CD8-positive, alpha-beta memory T cell (primary cell): ENCODE data around the gene RABGAP1L. TPM values are rescaled to one million over a fixed set of nuclear protein-coding genes. Genes with fewer than 3 reads are reported as not detected.

ENCODE experiments used
- CTCF ChIA-PET: fragments of 350-600 bp; sonication (Branson Sonifier 250); formaldehyde crosslinking; loops from one replicate; lab custom pipeline; 2021; ENCODE audit warnings: antibody characterized with exemption; lab: Charles Lee
- POLR2A ChIA-PET: fragments of 350-600 bp; sonication (Branson Sonifier 250); formaldehyde crosslinking; loops from one replicate; lab custom pipeline; 2021; ENCODE audit warnings: antibody characterized with exemption; lab: Charles Lee
- DNase-seq, 5 donors: peaks; one replicate each; pipeline versions ENCODE4 v3.0.0 to v3.0.0-alpha.2; 2020 to 2022; ENCODE audit warnings: mixed read lengths in 1 of 5
- H3K27ac ChIP-seq: one replicate; pipeline ENCODE4 v1.7.0; 2013; ENCODE audit warnings: low read depth, mild to moderate bottlenecking, low read length, moderate library complexity
- H3K27me3 ChIP-seq: 2 replicates; pipeline ENCODE4 v1.7.0; 2013; ENCODE audit warnings: low read length, mild to moderate bottlenecking; ENCODE audit not compliant: insufficient read depth, poor library complexity, severe bottlenecking
- H3K36me3 ChIP-seq: 2 replicates; pipeline ENCODE4 v1.7.0; 2013; ENCODE audit warnings: mild to moderate bottlenecking, low read length, moderate library complexity; ENCODE audit not compliant: insufficient read depth
- H3K4me1 ChIP-seq: 2 replicates; pipeline ENCODE4 v1.7.0; 2013; ENCODE audit warnings: mild to moderate bottlenecking, low read length, moderate library complexity; ENCODE audit not compliant: insufficient read depth
- H3K4me3 ChIP-seq: 2 replicates; pipeline ENCODE4 v1.7.0; 2013; ENCODE audit warnings: mild to moderate bottlenecking, low read length
- H3K9me3 ChIP-seq: 2 replicates; pipeline ENCODE4 v1.7.0; 2013; ENCODE audit warnings: mild to moderate bottlenecking, low read length
- H3K27ac Mint-ChIP-seq, 8 donors: one replicate each; pipeline ENCODE4 v1.8.0; 2020 to 2021; ENCODE audit warnings: mixed read lengths in 8 of 8, mild to moderate bottlenecking in 6 of 8, inconsistent platforms in 3 of 8, moderate library complexity in 3 of 8
- H3K27me3 Mint-ChIP-seq, 2 donors: one replicate each; pipeline ENCODE4 v1.8.0; 2020 to 2021; ENCODE audit warnings: mixed read lengths in 2 of 2, mild to moderate bottlenecking in 1 of 2, moderate library complexity in 1 of 2
- H3K36me3 Mint-ChIP-seq, 3 donors: one replicate each; pipeline ENCODE4 v1.8.0; 2020 to 2021; ENCODE audit warnings: mixed read lengths in 3 of 3, inconsistent platforms in 1 of 3, mild to moderate bottlenecking in 1 of 3
- H3K4me1 Mint-ChIP-seq, 3 donors: one replicate each; pipeline ENCODE4 v1.8.0; 2020 to 2021; ENCODE audit warnings: mixed read lengths in 3 of 3, inconsistent platforms in 1 of 3, mild to moderate bottlenecking in 1 of 3
- H3K4me3 Mint-ChIP-seq, 7 donors: one replicate each; pipeline ENCODE4 v1.8.0; 2020 to 2021; ENCODE audit warnings: mixed read lengths in 7 of 7, mild to moderate bottlenecking in 6 of 7, moderate library complexity in 4 of 7, inconsistent platforms in 2 of 7
- H3K9me3 Mint-ChIP-seq, 5 donors: one replicate each; pipeline ENCODE4 v1.8.0; 2020 to 2022; ENCODE audit warnings: mixed read lengths in 5 of 5, mild to moderate bottlenecking in 3 of 5, moderate library complexity in 2 of 5, inconsistent platforms in 1 of 5
- polyA plus RNA-seq: library from polyadenylated mRNA; unstranded; fragments of 300-500 nt; fragmentation: Illumina TruSeq; gene quantifications from one replicate; pipeline ENCODE4 v1.2.3, GENCODE V29; 2021
- total RNA-seq, 2 experiments: library from RNA; stranded (reverse); gene quantifications; one replicate each; pipeline ENCODE4 v1.2.3, GENCODE V29; 2021

Gene RABGAP1L
- total and polyA plus RNA-seq, 3 experiments from 2014 or later = 41.7 to 78.5 (median 42.7) TPM

GRCh38 chr1:174769961-174770549 is 610.7 kb downstream of the RABGAP1L start:
- POLR2A ChIA-PET = no interaction called here
- peaks cover 0 to 2% (median 0%) of the 10 kb centered on the region in 3 donors for H3K36me3 Mint-ChIP-seq
- H3K27ac ChIP-seq = no peak overlapping the region
- peak in 2 of 5 donors; percentile 36 to 41 for DNase-seq
- CTCF ChIA-PET = interaction anchor here (0.9 to 1.8 kb wide), 2 partner anchors 229 kb away, joined by 4 to 6 read pairs; no protein-coding TSS in a partner anchor
- no peaks in the 10 kb centered on the region for H3K9me3 ChIP-seq
- peaks cover 0 to 4% (median 3%) of the 10 kb centered on the region in 3 donors for H3K4me1 Mint-ChIP-seq
- no peak overlapping the region for H3K4me3 ChIP-seq
- H3K27ac Mint-ChIP-seq = peak overlapping the region in 2 of 8 donors; percentile 18 to 47
- H3K36me3 ChIP-seq = no peaks in the 10 kb centered on the region
- H3K9me3 Mint-ChIP-seq = no peaks in the 10 kb centered on the region
- H3K27me3 Mint-ChIP-seq = no peaks in the 10 kb centered on the region
- no peaks in the 10 kb centered on the region for H3K4me1 ChIP-seq
- H3K27me3 ChIP-seq = no peaks in the 10 kb centered on the region
- H3K4me3 Mint-ChIP-seq = no peak overlapping the region

DNA sequence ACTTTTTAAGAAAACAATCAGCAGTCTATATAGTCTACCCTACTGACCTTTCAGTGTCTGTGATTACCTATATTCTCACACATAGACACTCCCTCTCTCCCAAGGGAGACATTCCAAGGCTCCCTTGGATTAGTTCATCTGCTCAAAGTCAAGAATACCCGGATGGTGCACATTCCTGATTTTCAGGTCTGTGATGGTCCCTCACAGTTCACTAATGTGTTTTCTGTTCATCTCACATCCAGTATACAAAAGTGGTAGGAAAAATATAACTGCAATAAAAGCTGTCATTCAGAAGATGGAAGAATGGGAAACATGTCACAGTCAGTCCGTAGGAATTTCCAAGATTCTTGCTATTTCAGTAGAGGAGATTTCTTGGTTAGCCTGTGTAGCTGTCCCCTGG is 616.3 kb downstream of the RABGAP1L start:
- no peaks in the 10 kb centered on the region for H3K27me3 ChIP-seq
- no peak overlapping the region for H3K4me3 ChIP-seq
- no peaks in the 10 kb centered on the region for H3K4me1 ChIP-seq
- POLR2A ChIA-PET = no interaction called here
- H3K36me3 ChIP-seq = no peaks in the 10 kb centered on the region
- H3K27ac ChIP-seq = no peak overlapping the region
- peaks cover 0 to 4% (median 1%) of the 10 kb centered on the region in 3 donors for H3K36me3 Mint-ChIP-seq
- no peak for DNase-seq
- H3K4me1 Mint-ChIP-seq = peaks cover 0 to 14% (median 3%) of the 10 kb centered on the region in 3 donors
- H3K4me3 Mint-ChIP-seq = no peak overlapping the region
- H3K9me3 Mint-ChIP-seq = no peaks in the 10 kb centered on the region
- H3K9me3 ChIP-seq = no peaks in the 10 kb centered on the region
- peak overlapping the region in 1 of 8 donors; percentile 15 for H3K27ac Mint-ChIP-seq
- H3K27me3 Mint-ChIP-seq = no peaks in the 10 kb centered on the region
- CTCF ChIA-PET = interaction anchor here (1.0 kb wide), 1 partner anchor 24 kb away, joined by 3 read pairs; no protein-coding TSS in a partner anchor

- no peaks in the 10 kb centered on the region for H3K9me3 Mint-ChIP-seq
- no peak overlapping the region for H3K4me3 Mint-ChIP-seq
- Histone ChIP-seq H3K36me3 (no peaks in the 10 kb centered on the region), H3K4me1 (no peaks in the 10 kb centered on the region), H3K4me3 (no peak overlapping the region), H3K27ac (no peak overlapping the region), H3K27me3 (no peaks in the 10 kb centered on the region), H3K9me3 (no peaks in the 10 kb centered on the region)
- H3K36me3 Mint-ChIP-seq = peaks cover 0 to 4% (median 1%) of the 10 kb centered on the region in 3 donors
- H3K27ac Mint-ChIP-seq = no peak overlapping the region
- CTCF ChIA-PET = no interaction called here
- H3K4me1 Mint-ChIP-seq = peaks cover 0 to 14% (median 3%) of the 10 kb centered on the region in 3 donors
- DNase-seq = no peak
- no peaks in the 10 kb centered on the region for H3K27me3 Mint-ChIP-seq
- POLR2A ChIA-PET = no interaction called here
Observed at GRCh38 chr1:174777262-174777661, 617.9 kb downstream of the RABGAP1L start.

DNA sequence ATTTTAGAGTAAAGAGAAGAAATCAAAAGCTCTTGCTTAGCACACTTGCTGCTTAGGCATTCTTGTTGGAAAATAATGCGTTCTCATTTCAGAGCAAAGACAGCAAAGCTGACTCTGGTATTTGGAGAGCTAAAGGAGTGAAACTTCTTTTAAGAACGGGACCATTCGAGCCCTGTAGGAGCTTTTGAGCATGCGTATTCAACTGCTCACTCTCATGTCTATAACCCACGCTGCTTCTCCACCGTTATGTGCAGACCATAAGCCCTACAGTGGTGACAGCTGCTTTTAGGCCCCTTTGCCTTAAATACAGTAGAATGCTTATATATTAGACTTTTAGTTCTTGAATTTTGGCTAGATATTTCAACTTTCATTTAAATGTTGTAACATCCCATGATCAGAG is 626.2 kb downstream of the RABGAP1L start:
- CTCF ChIA-PET = no interaction called here

DNA sequence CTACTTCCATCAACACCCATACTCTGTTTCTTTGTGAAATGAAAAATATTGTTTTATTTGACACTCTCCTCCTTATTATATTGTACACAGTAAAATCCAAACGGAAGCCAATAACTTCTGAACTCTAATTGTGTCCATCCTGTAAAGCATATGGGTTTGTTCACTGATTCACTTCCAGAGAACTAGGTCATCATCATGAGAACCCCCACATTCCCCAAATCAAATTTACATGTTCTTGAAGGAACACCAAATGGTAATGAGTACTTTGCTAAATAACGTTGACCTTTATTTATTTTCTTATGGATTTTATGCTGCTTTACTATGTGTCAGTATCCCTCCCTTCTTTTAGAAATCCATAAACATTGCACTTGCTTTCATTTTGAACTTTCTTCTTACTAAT is 627.0 kb downstream of the RABGAP1L start:
- no peaks in the 10 kb centered on the region for H3K27me3 Mint-ChIP-seq
- Histone ChIP-seq H3K27me3 (no peaks in the 10 kb centered on the region), H3K9me3 (no peaks in the 10 kb centered on the region), H3K4me1 (no peaks in the 10 kb centered on the region), H3K36me3 (no peaks in the 10 kb centered on the region), H3K27ac (no peak overlapping the region), H3K4me3 (no peak overlapping the region)
- no peak overlapping the region for H3K27ac Mint-ChIP-seq
- ChIA-PET CTCF (no interaction called here), POLR2A (no interaction called here)
- no peak overlapping the region for H3K4me3 Mint-ChIP-seq
- H3K9me3 Mint-ChIP-seq = no peaks in the 10 kb centered on the region
- H3K36me3 Mint-ChIP-seq = peaks cover 0 to 5% (median 2%) of the 10 kb centered on the region in 3 donors
- peaks cover 22 to 31% (median 23%) of the 10 kb centered on the region in 3 donors for H3K4me1 Mint-ChIP-seq
- DNase-seq = no peak

More for the DNA sequence above, 626.2 kb downstream of the RABGAP1L start:
- no peaks in the 10 kb centered on the region for H3K27me3 Mint-ChIP-seq
- POLR2A ChIA-PET = no interaction called here
- no peak overlapping the region for H3K27ac ChIP-seq
- H3K4me1 ChIP-seq = no peaks in the 10 kb centered on the region
- H3K4me3 Mint-ChIP-seq = no peak overlapping the region
- no peak overlapping the region for H3K4me3 ChIP-seq
- H3K27me3 ChIP-seq = no peaks in the 10 kb centered on the region
- H3K9me3 ChIP-seq = no peaks in the 10 kb centered on the region
- no peak overlapping the region for H3K27ac Mint-ChIP-seq
- DNase-seq = no peak
- H3K36me3 Mint-ChIP-seq = peaks cover 0 to 5% (median 2%) of the 10 kb centered on the region in 3 donors
- no peaks in the 10 kb centered on the region for H3K36me3 ChIP-seq
- H3K9me3 Mint-ChIP-seq = no peaks in the 10 kb centered on the region
- peaks cover 22 to 31% (median 23%) of the 10 kb centered on the region in 3 donors for H3K4me1 Mint-ChIP-seq

DNA sequence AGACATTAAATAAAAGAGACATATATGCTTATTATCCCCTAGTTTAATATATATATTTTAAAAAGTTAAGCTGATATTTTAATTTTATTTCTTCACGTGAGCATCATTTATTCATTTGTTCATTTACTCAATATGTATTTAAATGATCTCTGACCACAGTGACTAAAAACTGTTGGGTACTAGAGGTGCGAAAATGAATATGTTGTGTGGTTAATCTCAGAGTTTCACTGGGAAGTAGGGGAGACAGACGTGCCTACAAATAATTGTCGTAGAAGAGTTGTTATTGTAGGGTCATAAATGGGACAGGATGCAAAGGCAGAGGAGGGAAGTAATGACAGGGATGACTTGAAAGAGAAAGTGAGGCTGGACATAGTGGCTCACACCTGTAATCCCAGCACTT is 627.4 kb downstream of the RABGAP1L start:
- Histone ChIP-seq H3K4me3 (no peak overlapping the region), H3K27ac (no peak overlapping the region), H3K9me3 (no peaks in the 10 kb centered on the region), H3K27me3 (no peaks in the 10 kb centered on the region), H3K4me1 (no peaks in the 10 kb centered on the region), H3K36me3 (no peaks in the 10 kb centered on the region)
- H3K9me3 Mint-ChIP-seq = no peaks in the 10 kb centered on the region
- peaks cover 22 to 33% (median 23%) of the 10 kb centered on the region in 3 donors for H3K4me1 Mint-ChIP-seq
- H3K36me3 Mint-ChIP-seq = peaks cover 0 to 5% (median 2%) of the 10 kb centered on the region in 3 donors
- DNase-seq = no peak
- peak overlapping the region in 4 of 8 donors; percentile 2 to 68 (median 32) for H3K27ac Mint-ChIP-seq
- no peaks in the 10 kb centered on the region for H3K27me3 Mint-ChIP-seq
- ChIA-PET CTCF (no interaction called here), POLR2A (no interaction called here)
- H3K4me3 Mint-ChIP-seq = peak overlapping the region in 1 of 7 donors; percentile 56

GRCh38 chr1:174788981-174789380 is 629.7 kb downstream of the RABGAP1L start:
- H3K27ac Mint-ChIP-seq = no peak overlapping the region
- Histone ChIP-seq H3K4me1 (no peaks in the 10 kb centered on the region), H3K27me3 (no peaks in the 10 kb centered on the region), H3K27ac (no peak overlapping the region), H3K9me3 (no peaks in the 10 kb centered on the region), H3K36me3 (no peaks in the 10 kb centered on the region), H3K4me3 (no peak overlapping the region)
- no peak overlapping the region for H3K4me3 Mint-ChIP-seq
- H3K36me3 Mint-ChIP-seq = peaks cover 0 to 3% (median under 1%) of the 10 kb centered on the region in 3 donors
- POLR2A ChIA-PET = no interaction called here
- DNase-seq = no peak
- H3K27me3 Mint-ChIP-seq = no peaks in the 10 kb centered on the region
- CTCF ChIA-PET = interaction anchor here (1.3 kb wide), 1 partner anchor 10 kb away, joined by 3 read pairs; no protein-coding TSS in a partner anchor
- no peaks in the 10 kb centered on the region for H3K9me3 Mint-ChIP-seq
- H3K4me1 Mint-ChIP-seq = peaks cover 22 to 31% (median 23%) of the 10 kb centered on the region in 3 donors

DNA sequence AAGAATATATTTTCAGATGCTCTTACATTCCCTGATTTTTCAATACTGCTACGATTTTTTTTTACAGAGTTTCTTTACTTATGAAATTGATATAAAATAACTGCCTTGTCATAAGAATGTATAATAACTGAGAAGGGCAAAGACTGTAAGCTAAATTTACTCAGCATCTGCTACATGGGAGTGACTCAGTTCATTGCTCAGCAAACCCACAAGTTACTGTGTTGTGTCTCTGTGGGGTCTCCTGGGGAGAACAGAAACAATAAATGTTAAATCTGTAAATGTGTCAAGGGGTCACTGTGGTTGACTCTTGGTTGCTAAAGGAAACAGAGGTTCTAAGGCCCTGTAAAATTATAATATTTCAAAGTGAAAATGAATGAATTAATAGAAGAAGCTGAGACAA is 630.1 kb downstream of the RABGAP1L start:
- Histone ChIP-seq H3K27ac (no peak overlapping the region), H3K36me3 (no peaks in the 10 kb centered on the region), H3K27me3 (no peaks in the 10 kb centered on the region), H3K4me3 (no peak overlapping the region), H3K4me1 (no peaks in the 10 kb centered on the region), H3K9me3 (no peaks in the 10 kb centered on the region)
- CTCF ChIA-PET = interaction anchor here (0.7 kb wide), 1 partner anchor 14 kb away, joined by 3 read pairs; no protein-coding TSS in a partner anchor
- no peaks in the 10 kb centered on the region for H3K9me3 Mint-ChIP-seq
- peaks cover 20 to 32% (median 22%) of the 10 kb centered on the region in 3 donors for H3K4me1 Mint-ChIP-seq
- POLR2A ChIA-PET = no interaction called here
- no peaks in the 10 kb centered on the region for H3K27me3 Mint-ChIP-seq
- H3K36me3 Mint-ChIP-seq = peaks cover 0 to 2% (median 1%) of the 10 kb centered on the region in 3 donors
- peak overlapping the region in 1 of 8 donors; percentile 53 for H3K27ac Mint-ChIP-seq
- DNase-seq = no peak
- no peak overlapping the region for H3K4me3 Mint-ChIP-seq
